ENCODE data around the gene NDUFS1. TPM values are rescaled to one million over a fixed set of nuclear protein-coding genes. Genes with fewer than 3 reads are reported as not detected.
A peak's percentile ranks its signal among the peaks of the same experiment; 100 is the strongest.
"Not testable (repeated sequence)": the region's sequence is repeated elsewhere in the genome, so short reads cannot be mapped to it uniquely, and the experiment has no call there.

The NDUFS1 gene
- total and polyA plus RNA-seq, 10 of the 15 experiments (the other 5 are each of a cell fraction or from before 2014, with no cell fraction given) = 62.6 to 108 (median 90.4) TPM

DNA sequence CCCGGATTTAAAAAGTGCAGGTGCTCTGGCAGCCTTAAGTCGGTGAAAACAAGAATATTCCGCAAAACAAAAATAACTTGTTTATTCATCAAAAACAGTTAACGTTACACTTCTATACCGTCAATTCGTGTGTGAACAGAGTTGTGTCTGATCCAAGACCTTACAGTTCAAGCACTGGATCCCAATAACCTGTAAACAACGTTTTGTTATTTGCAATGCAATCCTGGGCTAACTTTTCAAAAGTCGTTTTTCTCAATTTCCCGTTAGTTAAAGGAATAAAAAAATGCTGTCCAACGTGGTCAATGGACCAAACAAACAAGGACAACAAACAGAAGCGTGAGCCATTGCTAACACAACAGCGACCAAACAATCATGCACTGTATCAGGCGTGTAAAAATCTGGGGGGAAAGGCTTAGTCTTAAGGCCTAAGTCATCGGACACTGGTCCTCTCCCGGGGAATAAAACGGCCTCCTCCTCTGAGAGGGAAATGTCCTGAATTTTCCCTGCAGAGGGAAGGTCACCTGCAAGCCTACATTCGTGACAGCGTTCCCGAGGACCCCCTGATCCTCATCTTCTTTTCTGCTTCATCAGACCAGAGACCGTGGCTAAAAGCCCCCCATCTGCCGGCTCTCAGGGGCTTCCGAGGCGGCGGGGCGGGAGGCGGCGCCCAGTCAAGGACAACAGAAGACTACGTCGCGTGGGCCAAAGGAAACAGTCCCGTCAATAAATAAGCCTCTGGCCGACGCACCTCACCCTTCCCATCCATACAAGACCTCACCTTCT, 490 bp downstream of the NDUFS1 start (continued):
- TF ChIP-seq LARP7 (IDR thresholded peaks at IDR 0.05) (0 out of 2 replicates have a peak, but pooled peaks have one; percentile 56), ZNF24 (IDR thresholded peaks at IDR 0.05) (no peak), EP300 (IDR thresholded peaks at IDR 0.05; ENCODE audit: borderline replicate concordance in 1 of 2, control insufficient read depth in 1 of 2, low read depth in 2 of 2, low read length in 2 of 2) (no peak), PML (IDR thresholded peaks at IDR 0.05; ENCODE audit: low read length) (no peak), FOXK2 (IDR thresholded peaks at IDR 0.05) (peak; percentile 27; the same call in 1 of the 2 replicates), SP1 (IDR thresholded peaks at IDR 0.05; ENCODE audit: low read depth, low read length) (no peak), SMARCA5 (IDR thresholded peaks at IDR 0.05) (peak; percentile 50; the same call in 1 of the 2 replicates), POLR2A (IDR thresholded peaks at IDR 0.05; ENCODE audit: low read depth, low read length) (no peak), SMC3 (IDR thresholded peaks at IDR 0.05; ENCODE audit: borderline replicate concordance, low read length) (no peak), CBX3 (IDR thresholded peaks at IDR 0.05; ENCODE audit: borderline replicate concordance, low read depth) (no peak)
- TF ChIP-seq, protein P1, sequence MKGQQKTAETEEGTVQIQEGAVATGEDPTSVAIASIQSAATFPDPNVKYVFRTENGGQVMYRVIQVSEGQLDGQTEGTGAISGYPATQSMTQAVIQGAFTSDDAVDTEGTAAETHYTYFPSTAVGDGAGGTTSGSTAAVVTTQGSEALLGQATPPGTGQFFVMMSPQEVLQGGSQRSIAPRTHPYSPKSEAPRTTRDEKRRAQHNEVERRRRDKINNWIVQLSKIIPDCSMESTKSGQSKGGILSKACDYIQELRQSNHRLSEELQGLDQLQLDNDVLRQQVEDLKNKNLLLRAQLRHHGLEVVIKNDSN (IDR thresholded peaks at IDR 0.05; ENCODE audit: borderline replicate concordance, extremely low read length, insufficient read depth, low read depth, low read length) = no peak

DNA sequence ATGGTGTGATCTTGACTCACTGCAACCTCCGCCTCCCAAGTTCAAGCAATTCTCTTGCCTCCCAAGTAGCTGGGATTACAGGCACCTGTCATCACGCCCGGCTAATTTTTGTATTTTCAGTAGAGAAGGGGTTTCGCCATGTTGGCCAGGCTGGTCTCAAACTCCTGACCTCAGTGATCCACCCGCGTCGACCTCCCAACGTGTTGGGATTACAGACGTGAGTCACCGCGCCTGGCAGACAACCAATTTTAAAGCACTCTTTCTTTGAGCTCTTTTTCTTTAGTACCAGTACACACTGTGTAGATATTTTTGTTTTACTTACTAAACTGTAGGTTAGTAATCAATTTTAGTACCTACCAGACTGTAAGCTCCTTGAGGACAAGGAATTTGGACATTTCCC, 2.2 kb downstream of the NDUFS1 start:
- ChIA-PET POLR2A (interaction anchor here (0.7 to 1.0 kb wide), 2 partner anchors 22 to 159 kb away, joined by 3 to 4 read pairs; no protein-coding TSS in a partner anchor), SMC1A (ENCODE audit: uncharacterized antibody, unreplicated experiment) (interaction anchor here (0.6 to 0.9 kb wide), 2 partner anchors 149 to 151 kb away, joined by 3 read pairs; no protein-coding TSS in a partner anchor), CTCF (interaction anchor here (0.6 to 1.5 kb wide), 3 partner anchors 24 to 197 kb away, joined by 3 to 7 read pairs (median 5); no protein-coding TSS in a partner anchor)
- H3K27me3 ChIP-seq (replicated peaks in 1 of 2; ENCODE audit: control insufficient read depth in 2 of 2, insufficient read depth in 2 of 2, low read length in 1 of 2); H3K36me3 ChIP-seq (ENCODE audit: control insufficient read depth in 2 of 2, insufficient read depth in 2 of 2, low read length in 1 of 2); H2AFZ ChIP-seq (ENCODE audit: control insufficient read depth, low read depth, low read length); H3K9me3 ChIP-seq (replicated peaks; ENCODE audit: control insufficient read depth, insufficient read depth, low read length); DNase-seq (ENCODE audit: low read depth, low spot score); BruUV-seq (replicated peaks); RAD21 ChIA-PET (ENCODE audit: unreplicated experiment); H3K9ac ChIP-seq (ENCODE audit: control insufficient read depth, insufficient read depth, low read length); ATAC-seq; H3K27ac ChIP-seq (ENCODE audit: control insufficient read depth, insufficient read depth); H4K20me1 ChIP-seq (ENCODE audit: control insufficient read depth, insufficient read depth); H3K4me1 ChIP-seq (ENCODE audit: control insufficient read depth, insufficient read depth, low read length); FAIRE-seq; H3K4me3 ChIP-seq; in situ Hi-C loops (cut with MboI); intact Hi-C loops (cut with micrococcal nuclease; ENCODE audit: unreplicated experiment): not testable (repeated sequence)
- H3K79me2 ChIP-seq (ENCODE audit: control insufficient read depth, insufficient read depth, low read length) = peaks cover 68% of the 10 kb centered on the region
- 0 out of 2 replicates have a peak overlapping the region, but pooled peaks have one; percentile 86 for H3K4me2 ChIP-seq (ENCODE audit: control insufficient read depth, insufficient read depth)
- WGBS (ENCODE audit: insufficient coverage, insufficient replicate concordance, low lambda C conversion rate, missing lambda C conversion rate) = 98% methylated on average over 11 of the region's 11 CpGs

Measured in GM12878 (cell line).